ENCODE measurements around the gene NHLRC2. TPM values are rescaled to one million over a fixed set of nuclear protein-coding genes. Genes with fewer than 3 reads are reported as not detected.

The NHLRC2 gene
- total RNA-seq, 2 experiments from 2014 or later: 24.6 to 25.0 TPM

DNA sequence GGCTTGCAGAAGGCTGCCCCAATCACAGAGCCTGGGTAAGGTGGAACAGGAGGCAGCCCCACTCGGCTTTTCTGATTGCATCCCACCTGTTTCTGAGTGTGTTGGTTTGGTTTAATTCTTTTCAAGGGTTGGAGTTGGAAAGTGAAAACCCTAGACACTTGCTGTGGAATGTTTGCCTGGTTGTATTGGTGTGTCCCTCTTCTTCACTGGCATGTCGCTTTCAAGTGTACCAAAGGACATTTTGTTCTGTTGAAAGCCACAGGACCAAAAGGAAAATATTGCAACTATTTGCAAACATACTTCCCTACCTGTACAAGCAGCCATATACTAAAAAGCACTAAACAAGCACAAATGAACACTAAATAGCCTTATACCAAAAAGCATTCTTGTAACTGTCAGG lies 60.5 kb downstream of the NHLRC2 start:
- POLR2A ChIA-PET: no interaction called here
- CTCF ChIA-PET: no interaction called here
- Mint-ChIP-seq H3K4me3 (no peak overlapping the region), H3K36me3 (ENCODE audit: low read depth) (peaks cover 22% of the 10 kb centered on the region), H3K27me3 (ENCODE audit: low read depth) (no peaks in the 10 kb centered on the region), H3K4me1 (ENCODE audit: low read depth) (no peaks in the 10 kb centered on the region), H3K9me3 (ENCODE audit: insufficient read depth) (no peaks in the 10 kb centered on the region), H3K27ac (no peak overlapping the region)
- ATAC-seq (no peak), DNase-seq (no peak)

DNA sequence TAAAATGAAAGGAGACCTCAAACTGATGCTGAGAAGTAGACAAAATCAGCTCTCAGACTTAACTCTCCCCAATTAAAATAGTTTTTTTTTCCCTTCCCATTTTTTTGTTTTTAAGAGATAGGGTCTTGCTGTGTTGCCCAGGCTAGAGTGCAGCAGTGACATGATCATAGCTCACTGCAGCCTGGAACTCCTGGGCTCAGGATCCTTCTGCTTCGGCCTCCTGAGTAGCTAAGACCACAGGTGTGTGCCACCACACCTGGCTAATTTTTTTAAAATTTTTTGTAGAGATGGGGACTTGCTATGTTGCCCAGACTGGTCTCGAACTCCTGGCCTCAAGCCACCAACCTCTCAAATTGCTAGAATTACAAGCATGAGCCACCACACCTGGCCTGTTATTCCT lies 61.1 kb downstream of the NHLRC2 start:
- Mint-ChIP-seq H3K9me3 (ENCODE audit: insufficient read depth) (no peaks in the 10 kb centered on the region), H3K4me3 (no peak overlapping the region), H3K27ac (no peak overlapping the region), H3K36me3 (ENCODE audit: low read depth) (peaks cover 22% of the 10 kb centered on the region), H3K27me3 (ENCODE audit: low read depth) (peaks cover 2% of the 10 kb centered on the region), H3K4me1 (ENCODE audit: low read depth) (no peaks in the 10 kb centered on the region)
- DNase-seq (no peak), ATAC-seq (no peak)
- POLR2A ChIA-PET: no interaction called here
- CTCF ChIA-PET: no interaction called here

DNA sequence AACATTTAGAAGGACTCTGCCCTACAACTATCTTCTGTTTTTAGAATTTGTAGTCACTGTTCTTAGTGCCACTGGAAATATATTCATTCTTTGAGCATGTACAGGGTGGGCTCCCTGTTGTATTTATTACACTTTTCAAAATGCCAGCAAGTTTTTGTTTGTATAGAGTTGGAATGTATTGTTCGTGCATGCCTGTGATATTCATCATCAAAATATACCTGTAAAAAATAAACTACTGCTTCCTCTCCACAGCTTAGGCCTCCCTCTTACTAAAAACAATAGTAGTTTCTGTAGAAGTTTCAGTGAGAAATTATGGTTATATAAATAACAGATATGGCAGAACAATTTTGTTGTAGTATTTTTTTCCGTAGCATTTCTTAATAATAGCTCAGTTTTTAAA lies 61.6 kb downstream of the NHLRC2 start:
- POLR2A ChIA-PET: no interaction called here
- peaks cover 5% of the 10 kb centered on the region for H3K27me3 Mint-ChIP-seq (ENCODE audit: low read depth)
- H3K4me1 Mint-ChIP-seq (ENCODE audit: low read depth): no peaks in the 10 kb centered on the region
- ATAC-seq (no peak), DNase-seq (no peak)
- no peak overlapping the region for H3K27ac Mint-ChIP-seq
- CTCF ChIA-PET: no interaction called here
- H3K9me3 Mint-ChIP-seq (ENCODE audit: insufficient read depth): no peaks in the 10 kb centered on the region
- no peak overlapping the region for H3K4me3 Mint-ChIP-seq
- H3K36me3 Mint-ChIP-seq (ENCODE audit: low read depth): peaks cover 20% of the 10 kb centered on the region

DNA sequence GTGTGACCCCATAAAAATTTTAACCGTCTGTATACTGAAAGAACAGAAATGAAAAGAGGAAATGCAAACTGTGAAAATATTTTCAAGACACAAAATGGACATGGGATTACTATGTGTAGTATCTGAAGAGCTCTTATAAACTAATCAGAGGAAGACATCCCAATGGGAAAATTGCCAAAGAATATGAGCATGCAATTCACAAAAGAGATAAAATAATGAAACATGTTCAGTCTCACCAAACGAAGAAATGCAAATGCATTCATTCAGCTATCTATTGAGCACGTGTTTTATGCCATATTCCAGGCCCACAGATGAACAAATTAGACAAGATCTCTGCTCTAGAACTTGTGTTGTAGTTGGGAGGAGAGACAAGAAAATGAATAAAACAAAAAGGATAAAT lies 63.2 kb downstream of the NHLRC2 start:
- Mint-ChIP-seq H3K27me3 (ENCODE audit: low read depth) (peaks cover 11% of the 10 kb centered on the region), H3K27ac (no peak overlapping the region), H3K4me1 (ENCODE audit: low read depth) (no peaks in the 10 kb centered on the region), H3K36me3 (ENCODE audit: low read depth) (peaks cover 17% of the 10 kb centered on the region), H3K4me3 (no peak overlapping the region), H3K9me3 (ENCODE audit: insufficient read depth) (no peaks in the 10 kb centered on the region)
- DNase-seq: no peak
- POLR2A ChIA-PET: no interaction called here
- CTCF ChIA-PET: interaction anchor here (1.3 kb wide), 1 partner anchor 14 kb away, joined by 3 read pairs; no protein-coding TSS in a partner anchor
- no peak for ATAC-seq

DNA sequence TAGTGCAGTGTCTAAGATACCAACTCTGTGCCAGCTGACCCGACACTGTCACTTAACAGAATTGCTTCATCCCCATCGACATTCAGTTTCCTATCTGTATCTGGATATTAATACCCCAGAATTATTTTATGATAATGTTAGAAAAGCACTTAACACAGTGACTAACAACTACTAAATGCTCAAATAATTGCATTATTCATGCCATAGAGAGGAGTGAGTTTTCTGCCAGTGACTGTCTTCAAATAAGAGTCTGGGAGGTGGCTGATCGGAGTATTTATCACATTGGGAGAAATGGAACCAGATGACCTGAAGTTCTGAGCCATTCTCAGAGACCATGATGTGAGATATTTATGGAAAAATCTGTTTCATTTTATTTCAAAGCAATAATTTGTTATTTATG lies 65.7 kb downstream of the NHLRC2 start:
- ChIA-PET POLR2A (no interaction called here), CTCF (interaction anchor here (1.0 to 1.5 kb wide), 2 partner anchors 9 to 11 kb away, joined by 3 read pairs; no protein-coding TSS in a partner anchor)
- DNase-seq (no peak), ATAC-seq (no peak)
- H3K27ac Mint-ChIP-seq: no peak overlapping the region
- peaks cover 16% of the 10 kb centered on the region for H3K36me3 Mint-ChIP-seq (ENCODE audit: low read depth)
- no peak overlapping the region for H3K4me3 Mint-ChIP-seq
- peaks cover 17% of the 10 kb centered on the region for H3K27me3 Mint-ChIP-seq (ENCODE audit: low read depth)
- no peaks in the 10 kb centered on the region for H3K9me3 Mint-ChIP-seq (ENCODE audit: insufficient read depth)
- H3K4me1 Mint-ChIP-seq (ENCODE audit: low read depth): no peaks in the 10 kb centered on the region

DNA sequence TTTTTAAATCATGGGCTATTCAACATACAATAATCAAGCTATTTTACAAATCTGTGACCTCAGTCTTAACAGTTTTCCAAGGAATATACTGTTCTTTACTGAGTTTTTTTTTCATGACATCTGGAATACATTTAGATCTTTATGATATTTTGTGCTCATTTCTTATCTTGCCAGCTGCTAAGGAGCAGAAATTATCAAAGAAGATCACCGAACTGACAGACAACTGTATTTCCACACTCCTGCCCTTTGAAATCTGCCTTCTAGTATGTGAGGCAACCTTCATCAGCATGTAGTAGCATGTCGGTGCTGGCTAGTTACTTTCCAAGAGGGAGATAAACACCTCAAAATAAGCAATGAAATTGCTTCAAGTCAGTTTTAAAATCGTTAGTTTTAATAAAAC lies 66.4 kb downstream of the NHLRC2 start:
- DNase-seq (no peak), ATAC-seq (no peak)
- peaks cover 17% of the 10 kb centered on the region for H3K36me3 Mint-ChIP-seq (ENCODE audit: low read depth)
- H3K4me1 Mint-ChIP-seq (ENCODE audit: low read depth): no peaks in the 10 kb centered on the region
- no peak overlapping the region for H3K27ac Mint-ChIP-seq
- CTCF ChIA-PET: interaction anchor here (1.0 to 1.5 kb wide), 2 partner anchors 10 kb away, joined by 3 read pairs; no protein-coding TSS in a partner anchor
- no peaks in the 10 kb centered on the region for H3K9me3 Mint-ChIP-seq (ENCODE audit: insufficient read depth)
- POLR2A ChIA-PET: no interaction called here
- H3K27me3 Mint-ChIP-seq (ENCODE audit: low read depth): peaks cover 20% of the 10 kb centered on the region
- H3K4me3 Mint-ChIP-seq: no peak overlapping the region

DNA sequence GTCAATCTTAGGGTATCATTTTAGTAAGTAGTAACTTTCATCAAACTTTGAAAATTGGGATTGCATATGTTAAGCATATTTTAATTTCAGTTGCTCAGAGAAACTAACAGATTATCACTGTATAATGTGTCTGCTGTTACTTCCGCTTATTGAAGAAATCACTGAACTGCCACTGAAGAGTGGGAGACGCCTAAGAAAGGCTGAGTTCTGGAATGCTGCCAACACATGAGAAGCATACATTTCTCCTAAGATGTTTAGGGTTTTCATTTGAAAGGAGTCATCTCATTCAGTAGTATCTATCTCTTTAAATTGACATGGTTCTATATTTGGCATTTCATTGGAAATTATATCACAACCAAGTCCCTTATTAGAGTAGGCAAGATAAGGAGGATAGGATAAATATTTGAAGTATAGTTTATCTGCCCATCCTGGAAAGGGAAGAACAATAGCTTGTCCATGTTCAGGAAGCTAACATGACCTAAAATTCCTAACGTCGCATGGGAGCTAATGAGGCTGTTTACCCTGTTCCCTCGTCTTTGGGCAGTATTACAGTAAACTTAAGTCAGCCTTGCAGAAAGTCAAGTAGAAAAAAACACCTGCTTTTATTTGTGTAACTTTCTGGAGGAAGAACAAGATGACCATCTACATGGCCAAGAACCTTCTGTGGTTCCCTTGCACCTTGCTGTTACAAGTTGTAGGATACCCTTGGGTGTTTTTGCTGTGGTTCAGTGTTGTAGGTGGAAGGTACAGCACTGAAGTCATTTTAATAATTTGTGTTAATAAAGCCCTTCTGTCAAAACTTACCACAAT lies 67.3 kb downstream of the NHLRC2 start:
- H3K27me3 Mint-ChIP-seq (ENCODE audit: low read depth): peaks cover 20% of the 10 kb centered on the region
- CTCF ChIA-PET: interaction anchor here (1.2 to 1.5 kb wide), 3 partner anchors 9 to 181 kb away, joined by 3 to 6 read pairs (median 4); no protein-coding TSS in a partner anchor
- POLR2A ChIA-PET: no interaction called here
- H3K36me3 Mint-ChIP-seq (ENCODE audit: low read depth): peaks cover 14% of the 10 kb centered on the region
- H3K27ac Mint-ChIP-seq: no peak overlapping the region
- DNase-seq: no peak
- no peaks in the 10 kb centered on the region for H3K4me1 Mint-ChIP-seq (ENCODE audit: low read depth)
- no peak overlapping the region for H3K4me3 Mint-ChIP-seq
- no peak for ATAC-seq
- H3K9me3 Mint-ChIP-seq (ENCODE audit: insufficient read depth): no peaks in the 10 kb centered on the region

DNA sequence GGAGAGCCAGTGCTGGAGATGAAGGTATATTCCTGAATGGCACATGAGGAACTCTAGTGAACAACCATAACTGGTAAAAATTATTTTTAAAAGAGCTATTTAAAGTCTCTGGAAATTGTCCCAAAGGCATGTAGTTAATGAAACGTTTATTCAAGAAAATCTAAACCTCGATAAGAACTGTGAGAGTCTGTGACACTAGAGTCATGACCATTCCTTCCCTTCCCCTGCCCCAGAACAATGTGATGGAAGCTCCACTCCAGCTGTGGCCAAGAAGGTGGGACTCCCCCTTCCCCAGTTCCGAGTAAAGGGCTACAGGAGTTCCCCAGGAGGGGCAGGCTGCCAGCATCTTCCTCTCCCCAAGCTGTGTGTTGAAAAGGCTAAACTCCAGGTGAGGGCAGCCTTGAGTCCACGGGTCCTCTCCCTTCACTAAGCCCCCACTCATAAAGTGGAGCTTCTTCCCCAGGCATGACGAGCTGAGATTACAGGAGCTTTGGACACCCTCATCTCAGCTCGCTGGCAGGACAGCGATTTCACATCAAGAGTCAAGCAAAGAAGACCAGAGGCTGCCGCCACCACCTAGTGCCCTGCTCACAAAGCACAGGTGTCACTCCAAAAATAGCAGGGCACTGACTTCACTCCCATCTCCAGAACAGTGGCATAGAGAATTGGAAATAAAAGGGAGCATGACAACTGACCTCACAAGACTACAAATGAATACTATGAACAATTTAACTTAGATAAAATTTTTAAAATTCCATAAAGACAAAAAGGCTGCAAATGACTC lies 68.5 kb downstream of the NHLRC2 start:
- H3K36me3 Mint-ChIP-seq (ENCODE audit: low read depth): peaks cover 7% of the 10 kb centered on the region
- H3K27ac Mint-ChIP-seq: no peak overlapping the region
- H3K9me3 Mint-ChIP-seq (ENCODE audit: insufficient read depth): no peaks in the 10 kb centered on the region
- DNase-seq: no peak
- H3K4me3 Mint-ChIP-seq: no peak overlapping the region
- H3K27me3 Mint-ChIP-seq (ENCODE audit: low read depth): peaks cover 23% of the 10 kb centered on the region
- no peaks in the 10 kb centered on the region for H3K4me1 Mint-ChIP-seq (ENCODE audit: low read depth)
- no peak for ATAC-seq
- POLR2A ChIA-PET: no interaction called here
- CTCF ChIA-PET: interaction anchor here (0.7 to 1.4 kb wide), 4 partner anchors 9 to 180 kb away, joined by 3 to 6 read pairs (median 4); no protein-coding TSS in a partner anchor

DNA sequence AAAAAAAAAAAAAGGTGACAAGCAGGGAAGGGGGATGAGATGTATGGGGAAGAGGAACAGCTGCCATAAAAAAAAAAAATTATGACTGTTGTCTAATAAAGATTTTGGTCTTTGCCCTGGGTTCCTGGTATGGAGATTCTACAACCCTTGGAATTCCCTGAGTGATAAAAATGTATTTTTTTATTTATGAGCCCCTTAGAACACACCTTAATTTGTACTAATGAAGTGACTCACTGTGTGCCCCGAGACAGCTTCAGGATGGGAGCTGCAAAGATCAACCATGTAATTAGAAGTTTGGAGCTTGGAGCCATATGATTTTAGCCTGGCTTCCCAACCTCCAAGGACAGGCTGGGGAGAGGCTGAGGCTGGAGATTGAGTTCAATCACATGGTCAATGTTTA lies 69.7 kb downstream of the NHLRC2 start:
- H3K27me3 Mint-ChIP-seq (ENCODE audit: low read depth): peaks cover 30% of the 10 kb centered on the region
- POLR2A ChIA-PET: interaction anchor here (0.6 kb wide), 1 partner anchor 101 kb away, joined by 3 read pairs; no protein-coding TSS in a partner anchor
- H3K4me3 Mint-ChIP-seq: no peak overlapping the region
- H3K4me1 Mint-ChIP-seq (ENCODE audit: low read depth): no peaks in the 10 kb centered on the region
- no peak overlapping the region for H3K27ac Mint-ChIP-seq
- ATAC-seq (no peak), DNase-seq (no peak)
- H3K9me3 Mint-ChIP-seq (ENCODE audit: insufficient read depth): no peaks in the 10 kb centered on the region
- CTCF ChIA-PET: no interaction called here
- H3K36me3 Mint-ChIP-seq (ENCODE audit: low read depth): peaks cover 2% of the 10 kb centered on the region

DNA sequence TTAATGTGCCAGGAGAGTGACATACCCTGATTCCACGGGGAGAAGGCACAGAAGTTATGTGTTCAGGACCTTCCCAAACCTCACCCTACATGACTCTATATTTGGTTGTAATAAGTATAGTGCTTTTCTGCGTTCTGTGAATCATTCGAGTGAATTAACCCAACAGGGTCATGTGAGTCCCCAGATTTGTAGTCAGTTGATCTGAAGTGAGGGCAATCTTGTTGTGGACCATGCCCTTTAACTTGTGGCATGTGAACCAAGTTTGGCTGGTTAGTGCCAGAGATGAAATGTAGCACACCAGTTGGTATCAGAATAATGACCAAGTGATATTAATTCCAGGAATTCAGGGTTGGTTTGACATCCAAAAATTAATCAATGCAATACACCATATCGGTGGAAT lies 70.2 kb downstream of the NHLRC2 start:
- H3K27me3 Mint-ChIP-seq (ENCODE audit: low read depth): peaks cover 34% of the 10 kb centered on the region
- H3K9me3 Mint-ChIP-seq (ENCODE audit: insufficient read depth): no peaks in the 10 kb centered on the region
- H3K4me1 Mint-ChIP-seq (ENCODE audit: low read depth): no peaks in the 10 kb centered on the region
- no peak for ATAC-seq
- DNase-seq: no peak
- no peak overlapping the region for H3K27ac Mint-ChIP-seq
- CTCF ChIA-PET: no interaction called here
- H3K4me3 Mint-ChIP-seq: no peak overlapping the region
- H3K36me3 Mint-ChIP-seq (ENCODE audit: low read depth): peaks cover 2% of the 10 kb centered on the region
- POLR2A ChIA-PET: interaction anchor here (0.6 kb wide), 1 partner anchor 100 kb away, joined by 3 read pairs; no protein-coding TSS in a partner anchor

DNA sequence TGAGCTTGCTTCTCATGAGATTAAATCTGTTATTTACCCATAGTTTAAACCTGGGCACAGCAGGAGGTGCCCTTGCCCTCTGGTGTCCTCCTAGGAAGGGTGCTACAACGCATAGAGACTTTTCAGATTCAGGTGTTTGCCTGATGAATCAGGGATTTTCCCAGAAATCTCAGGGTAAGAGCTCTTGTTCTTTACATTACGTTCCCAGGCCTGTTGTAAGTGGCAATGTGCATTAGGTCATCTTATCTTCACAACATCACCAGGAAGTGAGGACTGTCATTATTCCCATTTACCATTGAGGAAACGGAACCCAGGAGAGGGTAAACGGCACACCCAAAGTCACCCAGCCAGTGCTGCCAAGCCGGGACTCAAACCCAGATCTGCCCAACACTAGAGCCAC lies 73.0 kb downstream of the NHLRC2 start:
- Mint-ChIP-seq H3K4me3 (no peak overlapping the region), H3K4me1 (ENCODE audit: low read depth) (no peaks in the 10 kb centered on the region), H3K9me3 (ENCODE audit: insufficient read depth) (no peaks in the 10 kb centered on the region), H3K27me3 (ENCODE audit: low read depth) (peaks cover 28% of the 10 kb centered on the region), H3K27ac (no peak overlapping the region), H3K36me3 (ENCODE audit: low read depth) (peaks cover 2% of the 10 kb centered on the region)
- ChIA-PET POLR2A (no interaction called here), CTCF (interaction anchor here (1.0 kb wide), 1 partner anchor 17 kb away, joined by 3 read pairs; no protein-coding TSS in a partner anchor)
- DNase-seq (no peak), ATAC-seq (no peak)

DNA sequence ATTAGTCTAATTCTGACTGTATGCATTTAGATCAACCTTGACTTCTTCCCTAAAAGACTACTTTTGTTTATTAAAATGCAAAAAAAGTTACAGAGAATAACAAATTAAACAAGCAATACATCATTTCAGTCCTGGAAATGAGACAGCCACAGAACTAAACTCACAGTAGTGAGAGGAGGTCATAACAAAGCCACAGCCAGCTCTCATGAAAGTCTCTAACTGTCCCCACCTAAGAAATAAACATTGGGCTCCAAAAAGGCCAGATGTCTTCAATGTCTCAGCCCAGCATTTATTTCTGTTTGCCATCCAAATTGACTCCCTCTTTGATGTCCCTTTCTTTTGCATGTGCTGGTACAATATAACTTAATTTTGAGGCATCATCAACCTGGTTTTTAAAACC lies 74.4 kb downstream of the NHLRC2 start:
- peaks cover 2% of the 10 kb centered on the region for H3K36me3 Mint-ChIP-seq (ENCODE audit: low read depth)
- DNase-seq (no peak), ATAC-seq (no peak)
- H3K9me3 Mint-ChIP-seq (ENCODE audit: insufficient read depth): no peaks in the 10 kb centered on the region
- POLR2A ChIA-PET: no interaction called here
- H3K27ac Mint-ChIP-seq: no peak overlapping the region
- CTCF ChIA-PET: no interaction called here
- H3K4me1 Mint-ChIP-seq (ENCODE audit: low read depth): no peaks in the 10 kb centered on the region
- no peak overlapping the region for H3K4me3 Mint-ChIP-seq
- H3K27me3 Mint-ChIP-seq (ENCODE audit: low read depth): peaks cover 29% of the 10 kb centered on the region
